ENCODE results near the gene ZC3H12D.

- TF ChIP-seq EZH2phosphoT487 (IDR thresholded peaks at IDR 0.05; ENCODE audit: unreplicated experiment) (no peak), CTCF (conservative IDR thresholded peaks at IDR 0.05; ENCODE audit: low read depth in 2 of 2) (no peak), CREB1 (CRISPR knock-in tag; IDR thresholded peaks at IDR 0.05; ENCODE audit: low read depth) (no peak), EZH2 (IDR thresholded peaks at IDR 0.05; ENCODE audit: low read depth, unreplicated experiment) (no peak), POLR2AphosphoS5 (IDR thresholded peaks at IDR 0.05; ENCODE audit: low read depth) (no peak), STAT1 (IDR thresholded peaks at IDR 0.05; ENCODE audit: unreplicated experiment) (no peak), ZNF331 (CRISPR knock-in tag; IDR thresholded peaks at IDR 0.05; ENCODE audit: low read depth) (no peak), JUNB (IDR thresholded peaks at IDR 0.05; ENCODE audit: unreplicated experiment) (no peak), NANOG (IDR thresholded peaks at IDR 0.05; ENCODE audit: borderline replicate concordance) (no peak)
- TF ChIP-seq, protein P1, sequence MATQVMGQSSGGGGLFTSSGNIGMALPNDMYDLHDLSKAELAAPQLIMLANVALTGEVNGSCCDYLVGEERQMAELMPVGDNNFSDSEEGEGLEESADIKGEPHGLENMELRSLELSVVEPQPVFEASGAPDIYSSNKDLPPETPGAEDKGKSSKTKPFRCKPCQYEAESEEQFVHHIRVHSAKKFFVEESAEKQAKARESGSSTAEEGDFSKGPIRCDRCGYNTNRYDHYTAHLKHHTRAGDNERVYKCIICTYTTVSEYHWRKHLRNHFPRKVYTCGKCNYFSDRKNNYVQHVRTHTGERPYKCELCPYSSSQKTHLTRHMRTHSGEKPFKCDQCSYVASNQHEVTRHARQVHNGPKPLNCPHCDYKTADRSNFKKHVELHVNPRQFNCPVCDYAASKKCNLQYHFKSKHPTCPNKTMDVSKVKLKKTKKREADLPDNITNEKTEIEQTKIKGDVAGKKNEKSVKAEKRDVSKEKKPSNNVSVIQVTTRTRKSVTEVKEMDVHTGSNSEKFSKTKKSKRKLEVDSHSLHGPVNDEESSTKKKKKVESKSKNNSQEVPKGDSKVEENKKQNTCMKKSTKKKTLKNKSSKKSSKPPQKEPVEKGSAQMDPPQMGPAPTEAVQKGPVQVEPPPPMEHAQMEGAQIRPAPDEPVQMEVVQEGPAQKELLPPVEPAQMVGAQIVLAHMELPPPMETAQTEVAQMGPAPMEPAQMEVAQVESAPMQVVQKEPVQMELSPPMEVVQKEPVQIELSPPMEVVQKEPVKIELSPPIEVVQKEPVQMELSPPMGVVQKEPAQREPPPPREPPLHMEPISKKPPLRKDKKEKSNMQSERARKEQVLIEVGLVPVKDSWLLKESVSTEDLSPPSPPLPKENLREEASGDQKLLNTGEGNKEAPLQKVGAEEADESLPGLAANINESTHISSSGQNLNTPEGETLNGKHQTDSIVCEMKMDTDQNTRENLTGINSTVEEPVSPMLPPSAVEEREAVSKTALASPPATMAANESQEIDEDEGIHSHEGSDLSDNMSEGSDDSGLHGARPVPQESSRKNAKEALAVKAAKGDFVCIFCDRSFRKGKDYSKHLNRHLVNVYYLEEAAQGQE (IDR thresholded peaks at IDR 0.05; ENCODE audit: unreplicated experiment) = no peak
- TF ChIP-seq, protein P2, sequence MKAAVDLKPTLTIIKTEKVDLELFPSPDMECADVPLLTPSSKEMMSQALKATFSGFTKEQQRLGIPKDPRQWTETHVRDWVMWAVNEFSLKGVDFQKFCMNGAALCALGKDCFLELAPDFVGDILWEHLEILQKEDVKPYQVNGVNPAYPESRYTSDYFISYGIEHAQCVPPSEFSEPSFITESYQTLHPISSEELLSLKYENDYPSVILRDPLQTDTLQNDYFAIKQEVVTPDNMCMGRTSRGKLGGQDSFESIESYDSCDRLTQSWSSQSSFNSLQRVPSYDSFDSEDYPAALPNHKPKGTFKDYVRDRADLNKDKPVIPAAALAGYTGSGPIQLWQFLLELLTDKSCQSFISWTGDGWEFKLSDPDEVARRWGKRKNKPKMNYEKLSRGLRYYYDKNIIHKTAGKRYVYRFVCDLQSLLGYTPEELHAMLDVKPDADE (IDR thresholded peaks at IDR 0.05) = no peak
These were observed 12.6 kb upstream of the ZC3H12D start for GRCh38 chr6:149497365-149497764.
